CD4-positive, CD25-positive, alpha-beta regulatory T cell (primary cell): ENCODE measurements around the gene TMEM209. TPM values are rescaled to one million over a fixed set of nuclear protein-coding genes. Genes with fewer than 3 reads are reported as not detected.
A peak's percentile ranks its signal among the peaks of the same experiment; 100 is the strongest.
"Not testable (repeated sequence)": the region's sequence is repeated elsewhere in the genome, so short reads cannot be mapped to it uniquely, and the experiment has no call there.

Experiments
- ATAC-seq, 2 donors: fragments of 150-1000 bp; cut with Tn5 transposase; one replicate each; pipeline ENCODE4 v1.10.0; 2021; ENCODE audit warnings: low read depth in 2 of 2, moderate number of reproducible peaks in 2 of 2, moderate library complexity in 1 of 2
- DNase-seq, 3 donors: peaks; one replicate each; pipeline versions ENCODE4 v3.0.0 to v3.0.0-alpha.2; 2012 to 2022; ENCODE audit warnings: mixed read lengths in 1 of 3
- H3K27ac ChIP-seq: one replicate; pipeline ENCODE4 v1.7.0; 2013; ENCODE audit warnings: mild to moderate bottlenecking, low read length; ENCODE audit not compliant: insufficient read depth, poor library complexity, severe bottlenecking
- H3K27me3 ChIP-seq: one replicate; pipeline ENCODE4 v1.7.0; 2013; ENCODE audit warnings: low read length; ENCODE audit not compliant: control insufficient read depth, insufficient read depth
- H3K36me3 ChIP-seq: one replicate; pipeline ENCODE4 v1.7.0; 2013; ENCODE audit warnings: mild to moderate bottlenecking, low read length, moderate library complexity; ENCODE audit not compliant: control insufficient read depth, insufficient read depth
- H3K4me1 ChIP-seq: 2 replicates; pipeline ENCODE4 v1.7.0; 2013; ENCODE audit warnings: mild to moderate bottlenecking, low read length; ENCODE audit not compliant: insufficient read depth, control insufficient read depth, poor library complexity, severe bottlenecking
- H3K4me3 ChIP-seq: one replicate; pipeline ENCODE4 v1.7.0; 2013; ENCODE audit warnings: low read depth, mild to moderate bottlenecking, low read length, moderate library complexity
- H3K9me3 ChIP-seq, 2 experiments: 1 replicate in 1 of 2; 2 replicates in 1 of 2; pipeline ENCODE4 v1.7.0; 2013; ENCODE audit warnings: low read length in 2 of 2, mild to moderate bottlenecking in 1 of 2, moderate library complexity in 1 of 2; ENCODE audit not compliant: control insufficient read depth in 2 of 2
- H3K27ac Mint-ChIP-seq, 3 donors: one replicate each; pipeline ENCODE4 v1.8.0; 2020 to 2022; ENCODE audit warnings: mild to moderate bottlenecking in 3 of 3, mixed read lengths in 3 of 3, moderate library complexity in 2 of 3
- H3K27me3 Mint-ChIP-seq: one replicate; pipeline ENCODE4 v1.8.0; 2022; ENCODE audit warnings: mild to moderate bottlenecking, mixed read lengths
- H3K36me3 Mint-ChIP-seq: one replicate; pipeline ENCODE4 v1.8.0; 2020; ENCODE audit warnings: mixed read lengths
- H3K4me1 Mint-ChIP-seq, 4 donors: one replicate each; pipeline ENCODE4 v1.8.0; 2020 to 2022; ENCODE audit warnings: mixed read lengths in 4 of 4, mild to moderate bottlenecking in 1 of 4
- H3K4me3 Mint-ChIP-seq, 4 donors: one replicate each; pipeline ENCODE4 v1.8.0; 2020 to 2022; ENCODE audit warnings: mild to moderate bottlenecking in 4 of 4, mixed read lengths in 4 of 4, moderate library complexity in 3 of 4
- H3K9me3 Mint-ChIP-seq, 7 donors: one replicate each; pipeline ENCODE4 v1.8.0; 2020 to 2022; ENCODE audit warnings: mixed read lengths in 7 of 7, mild to moderate bottlenecking in 3 of 7, moderate library complexity in 2 of 7
- polyA plus RNA-seq, 4 donors: library from polyadenylated mRNA; unstranded; fragments of 300-500 nt; fragmentation: Illumina TruSeq; gene quantifications; one replicate each; pipeline ENCODE4 v1.2.3, GENCODE V29; 2021
- total RNA-seq: library from RNA; stranded (reverse); gene quantifications from one replicate; pipeline ENCODE4 v1.2.3, GENCODE V29; 2022

The TMEM209 gene
- total and polyA plus RNA-seq, 5 donors from 2014 or later, result 27.5 to 57.9 (median 46.7) TPM

- Mint-ChIP-seq H3K27ac (no peak overlapping the region), H3K27me3 (no peaks in the 10 kb centered on the region), H3K9me3 (peaks cover 0 to 1% (median 0%) of the 10 kb centered on the region in 7 donors), H3K4me1 (peaks cover 0 to 6% (median 3%) of the 10 kb centered on the region in 4 donors), H3K4me3 (no peak overlapping the region), H3K36me3 (peaks cover 65% of the 10 kb centered on the region)
- Histone ChIP-seq H3K4me1 (no peaks in the 10 kb centered on the region), H3K27ac (no peak overlapping the region), H3K27me3 (no peaks in the 10 kb centered on the region), H3K36me3 (peaks cover 54% of the 10 kb centered on the region), H3K9me3 (no peaks in the 10 kb centered on the region), H3K4me3 (no peak overlapping the region)
- no peak for DNase-seq
- no peak for ATAC-seq
These were observed 73.9 kb downstream of the TMEM209 start for GRCh38 chr7:130131191-130131834.

GRCh38 chr7:130129011-130129411 lies 76.2 kb downstream of the TMEM209 start:
- Histone ChIP-seq H3K4me3 (no peak overlapping the region), H3K27me3 (no peaks in the 10 kb centered on the region), H3K36me3 (peaks cover 64% of the 10 kb centered on the region), H3K27ac (no peak overlapping the region), H3K9me3 (no peaks in the 10 kb centered on the region), H3K4me1 (no peaks in the 10 kb centered on the region)
- Mint-ChIP-seq H3K4me1 (no peaks in the 10 kb centered on the region), H3K4me3 (no peak overlapping the region), H3K27ac (peak overlapping the region in 1 of 3 donors; percentile 54), H3K27me3 (no peaks in the 10 kb centered on the region), H3K36me3 (peaks cover 62% of the 10 kb centered on the region), H3K9me3 (peaks cover 0 to 1% (median 0%) of the 10 kb centered on the region in 7 donors)
- ATAC-seq (no peak), DNase-seq (no peak)

- H3K27ac ChIP-seq, result no peak overlapping the region
- H3K36me3 ChIP-seq, result peaks cover 64% of the 10 kb centered on the region
- DNase-seq (no peak), ATAC-seq (no peak)
- no peaks in the 10 kb centered on the region for H3K27me3 ChIP-seq
- H3K9me3 ChIP-seq, result no peaks in the 10 kb centered on the region
- no peaks in the 10 kb centered on the region for H3K4me1 ChIP-seq
- peak overlapping the region in 1 of 3 donors; percentile 62 for H3K27ac Mint-ChIP-seq
- H3K9me3 Mint-ChIP-seq, result peaks cover 0 to 1% (median 0%) of the 10 kb centered on the region in 7 donors
- no peak overlapping the region for H3K4me3 ChIP-seq
- H3K4me3 Mint-ChIP-seq, result no peak overlapping the region
- H3K4me1 Mint-ChIP-seq, result no peaks in the 10 kb centered on the region
- peaks cover 61% of the 10 kb centered on the region for H3K36me3 Mint-ChIP-seq
- no peaks in the 10 kb centered on the region for H3K27me3 Mint-ChIP-seq
These were observed 77.3 kb downstream of the TMEM209 start for GRCh38 chr7:130127821-130128317.

DNA sequence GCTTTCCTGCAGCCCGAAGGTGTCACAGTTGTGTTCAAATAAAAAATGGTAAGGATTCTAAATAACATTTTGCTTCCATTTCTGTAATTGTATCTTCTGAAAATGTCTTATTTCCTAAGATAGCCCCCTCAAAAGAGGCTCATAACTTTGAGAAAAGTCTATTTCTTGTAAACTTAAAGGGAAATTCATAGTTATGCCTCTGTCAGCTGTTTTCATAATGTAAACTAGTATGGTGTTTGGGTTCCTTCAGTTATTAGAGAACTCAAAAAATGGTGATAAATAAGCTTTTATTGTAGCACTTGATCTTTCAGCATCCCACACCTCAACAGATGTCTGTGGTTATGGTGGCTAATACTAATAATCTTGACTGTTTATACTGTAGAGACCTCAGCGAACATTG lies 77.8 kb downstream of the TMEM209 start:
- Histone ChIP-seq H3K4me1 (no peaks in the 10 kb centered on the region), H3K27ac (no peak overlapping the region), H3K36me3 (peaks cover 68% of the 10 kb centered on the region), H3K4me3 (no peak overlapping the region), H3K27me3 (no peaks in the 10 kb centered on the region), H3K9me3 (no peaks in the 10 kb centered on the region)
- Mint-ChIP-seq H3K27me3 (no peaks in the 10 kb centered on the region), H3K36me3 (peaks cover 65% of the 10 kb centered on the region), H3K4me1 (no peaks in the 10 kb centered on the region), H3K9me3 (peaks cover 0 to 1% (median 0%) of the 10 kb centered on the region in 7 donors), H3K4me3 (no peak overlapping the region), H3K27ac (no peak overlapping the region)
- no peak for DNase-seq
- no peak for ATAC-seq

- not testable (repeated sequence) for H3K9me3 Mint-ChIP-seq, ATAC-seq, H3K27me3 ChIP-seq, H3K4me3 Mint-ChIP-seq, H3K4me3 ChIP-seq, H3K4me1 ChIP-seq, H3K4me1 Mint-ChIP-seq, H3K27me3 Mint-ChIP-seq, H3K27ac ChIP-seq, DNase-seq, H3K9me3 ChIP-seq, H3K27ac Mint-ChIP-seq
- peaks cover 69% of the 10 kb centered on the region for H3K36me3 Mint-ChIP-seq
- H3K36me3 ChIP-seq, result peaks cover 69% of the 10 kb centered on the region
These were observed 78.4 kb downstream of the TMEM209 start for GRCh38 chr7:130126840-130127239.

- no peak for DNase-seq
These were observed 80.5 kb downstream of the TMEM209 start for GRCh38 chr7:130124711-130125110.

GRCh38 chr7:130123501-130123900 lies 81.7 kb downstream of the TMEM209 start:
- Mint-ChIP-seq H3K4me3 (no peak overlapping the region), H3K27ac (no peak overlapping the region), H3K27me3 (no peaks in the 10 kb centered on the region), H3K4me1 (peaks cover 2 to 8% (median 3%) of the 10 kb centered on the region in 4 donors), H3K36me3 (peaks cover 55% of the 10 kb centered on the region), H3K9me3 (no peaks in the 10 kb centered on the region)
- Histone ChIP-seq H3K9me3 (no peaks in the 10 kb centered on the region), H3K36me3 (peaks cover 59% of the 10 kb centered on the region), H3K27ac (no peak overlapping the region), H3K27me3 (no peaks in the 10 kb centered on the region), H3K4me3 (no peak overlapping the region), H3K4me1 (no peaks in the 10 kb centered on the region)
- no peak for ATAC-seq
- no peak for DNase-seq

More at GRCh38 chr7:130124711-130125110, 80.5 kb downstream of the TMEM209 start:
- no peak overlapping the region for H3K4me3 Mint-ChIP-seq
- Histone ChIP-seq H3K4me3 (no peak overlapping the region), H3K9me3 (no peaks in the 10 kb centered on the region), H3K27me3 (no peaks in the 10 kb centered on the region), H3K36me3 (peaks cover 66% of the 10 kb centered on the region), H3K27ac (no peak overlapping the region), H3K4me1 (no peaks in the 10 kb centered on the region)
- peaks cover 60% of the 10 kb centered on the region for H3K36me3 Mint-ChIP-seq
- no peaks in the 10 kb centered on the region for H3K9me3 Mint-ChIP-seq
- no peaks in the 10 kb centered on the region for H3K27me3 Mint-ChIP-seq
- no peak for ATAC-seq
- no peak overlapping the region for H3K27ac Mint-ChIP-seq
- H3K4me1 Mint-ChIP-seq, result peaks cover 0 to 8% (median 2%) of the 10 kb centered on the region in 4 donors

DNA sequence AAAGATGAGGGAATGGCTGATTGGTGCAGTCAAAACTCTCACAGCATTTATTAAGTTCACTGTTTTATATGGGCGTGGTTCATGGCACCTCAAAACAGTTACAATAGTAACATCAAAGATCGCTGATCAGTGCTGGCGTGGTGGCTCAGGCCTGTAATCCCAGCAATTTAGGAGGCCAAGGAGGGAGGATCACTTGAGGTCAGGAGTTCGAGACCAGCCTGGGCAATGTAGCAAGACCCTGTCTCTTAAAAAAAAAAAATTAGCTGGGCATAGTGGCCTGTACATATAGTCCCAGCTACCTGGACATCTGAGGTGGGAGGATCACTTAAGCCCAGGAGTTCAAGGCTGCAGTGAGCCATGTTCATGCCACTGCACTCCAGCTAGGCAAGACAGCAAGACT lies 86.4 kb downstream of the TMEM209 start:
- H3K27me3 ChIP-seq, result no peaks in the 10 kb centered on the region
- peak overlapping the region in 1 of 3 donors; percentile 57 for H3K27ac Mint-ChIP-seq
- H3K4me3 ChIP-seq, result no peak overlapping the region
- no peak overlapping the region for H3K27ac ChIP-seq
- H3K9me3 ChIP-seq, result no peaks in the 10 kb centered on the region
- H3K27me3 Mint-ChIP-seq, result no peaks in the 10 kb centered on the region
- peaks cover 34% of the 10 kb centered on the region for H3K36me3 Mint-ChIP-seq
- H3K9me3 Mint-ChIP-seq, result no peaks in the 10 kb centered on the region
- H3K4me3 Mint-ChIP-seq, result no peak overlapping the region
- peaks cover 6 to 12% (median 9%) of the 10 kb centered on the region in 4 donors for H3K4me1 Mint-ChIP-seq
- ATAC-seq (no peak), DNase-seq (no peak)
- peaks cover 32% of the 10 kb centered on the region for H3K36me3 ChIP-seq
- H3K4me1 ChIP-seq, result no peaks in the 10 kb centered on the region
